OCI-LY3 (cell line): ENCODE measurements around the gene FKTN.

Experiments
- CTCF ChIP-seq: fragments of 200-600, 300-600 bp; sonication (generic); IDR thresholded peaks from 2 replicates; pipeline ENCODE4 v1.5.1; 2014; ENCODE audit warnings: antibody characterized with exemption, low read length, low read depth
- EZH2phosphoT487 ChIP-seq: fragments of 200-600 bp; shearing (Covaris generic); IDR thresholded peaks from 2 replicates; pipeline ENCODE4 v1.6.1; 2018; ENCODE audit warnings: antibody characterized with exemption, mixed run types, low read depth

GRCh38 chr9:105511446-105511845, 46.5 kb upstream of the FKTN start:
- TF ChIP-seq CTCF (no peak), EZH2phosphoT487 (no peak)
